Ishikawa (cell line): Measurements from ENCODE around the gene ZNF718.

ENCODE experiments used
- CEBPB ChIP-seq: IDR thresholded peaks from 2 replicates; pipeline ENCODE4 v1.6.1; 2012
- CREB1 ChIP-seq: IDR thresholded peaks from 2 replicates; pipeline ENCODE4 v1.6.1; 2012; ENCODE audit warnings: low read depth
- RAD21 ChIP-seq: IDR thresholded peaks from 2 replicates; pipeline ENCODE4 v1.6.1; 2012; ENCODE audit warnings: low read depth
- REST ChIP-seq: IDR thresholded peaks from 2 replicates; pipeline ENCODE4 v1.6.1; 2012; ENCODE audit warnings: low read depth, mild to moderate bottlenecking
- USF1 ChIP-seq: IDR thresholded peaks from 2 replicates; pipeline ENCODE4 v1.6.1; 2012

GRCh38 chr4:121408-122084 lies 2.8 kb upstream of the ZNF718 start:
- no peak for TF ChIP-seq CEBPB
- TF ChIP-seq REST: no peak
- no peak for TF ChIP-seq RAD21
- no peak for TF ChIP-seq USF1
- no peak for TF ChIP-seq CREB1
